Measurements from ENCODE around the gene PIGS. TPM values are rescaled to one million over a fixed set of nuclear protein-coding genes. Genes with fewer than 3 reads are reported as not detected.

The PIGS gene
- total and polyA plus RNA-seq, 12 donors: 9.0 to 69.3 (median 48.5) TPM

GRCh38 chr17:28544402-28545140 is 26.8 kb downstream of the PIGS start:
- intact Hi-C loops (cut with DNase I): loop anchor here in 5 of 10 donors (5.0 kb wide), 2 partner anchors 47 to 68 kb away; partner anchors contain the start of gene RSKR (in 5 of the 5)
- Histone ChIP-seq H3K9me3 (no peaks in the 10 kb centered on the region), H3K27ac (no peak overlapping the region), H3K4me1 (peaks cover 0 to 22% (median 3%) of the 10 kb centered on the region in 9 donors), H3K4me3 (no peak overlapping the region), H3K27me3 (no peaks in the 10 kb centered on the region), H3K36me3 (peaks cover 0 to 18% (median 0%) of the 10 kb centered on the region in 9 donors)
- TF ChIP-seq CTCF (IDR thresholded peaks at IDR 0.05): no peak
- 79 to 80% methylated on average over 4 of the region's 4 CpGs for WGBS, 2 donors
- DNase-seq (no peak), ATAC-seq (no peak)

GRCh38 chr17:28541439-28541838 is 29.9 kb downstream of the PIGS start:
- 90 to 91% methylated on average over 4 of the region's 4 CpGs for WGBS, 2 donors
- TF ChIP-seq CTCF (IDR thresholded peaks at IDR 0.05): no peak
- Histone ChIP-seq H3K36me3 (peaks cover 0 to 6% (median 0%) of the 10 kb centered on the region in 9 donors), H3K9me3 (no peaks in the 10 kb centered on the region), H3K27me3 (no peaks in the 10 kb centered on the region), H3K27ac (no peak overlapping the region), H3K4me1 (no peaks in the 10 kb centered on the region), H3K4me3 (no peak overlapping the region)
- no peak for ATAC-seq
- intact Hi-C loops (cut with DNase I): loop anchor here in 6 of 10 donors (2.0 to 5.0 kb wide), 3 partner anchors 44 to 71 kb away; partner anchors contain the start of gene RSKR (in 1 of the 6)
- DNase-seq: no peak

- WGBS, 2 donors: 84 to 85% methylated on average over 4 of the region's 4 CpGs
- no peaks in the 10 kb centered on the region for H3K36me3 ChIP-seq
Measured at GRCh38 chr17:28540231-28540630, 31.1 kb downstream of the PIGS start.

More at GRCh38 chr17:28540231-28540630, 31.1 kb downstream of the PIGS start:
- intact Hi-C loops (cut with DNase I): loop anchor here in 6 of 10 donors (2.0 to 5.0 kb wide), 3 partner anchors 43 to 72 kb away; partner anchors contain the start of gene RSKR (in 1 of the 6)
- no peaks in the 10 kb centered on the region for H3K9me3 ChIP-seq
- H3K4me3 ChIP-seq: no peak overlapping the region
- peak in 1 of 8 donors; percentile 9 for ATAC-seq
- TF ChIP-seq CTCF (IDR thresholded peaks at IDR 0.05): no peak
- no peaks in the 10 kb centered on the region for H3K27me3 ChIP-seq
- no peak overlapping the region for H3K27ac ChIP-seq
- no peaks in the 10 kb centered on the region for H3K4me1 ChIP-seq
- DNase-seq: no peak
